Upper lobe of right lung (tissue), 1 donor: ENCODE results near the gene TBC1D21. TPM values are rescaled to one million over a fixed set of nuclear protein-coding genes. Genes with fewer than 3 reads are reported as not detected.
A peak's percentile ranks its signal among the peaks of the same experiment; 100 is the strongest.

Source experiments
- ATAC-seq: fragments of 200-7000 bp; cut with Tn5 transposase; one replicate; pipeline ENCODE4 v1.9.1; 2020; ENCODE audit warnings: mild to moderate bottlenecking, moderate library complexity
- DNase-seq: peaks from one replicate; pipeline ENCODE4 v3.0.0-alpha.2; 2020
- H3K27ac ChIP-seq: fragments of 200-600 bp; one replicate; pipeline ENCODE4 v1.8.0; 2022
- H3K27me3 ChIP-seq: fragments of 200-600 bp; one replicate; pipeline ENCODE4 v1.8.0; 2022; ENCODE audit warnings: mild to moderate bottlenecking
- H3K36me3 ChIP-seq: fragments of 200-600 bp; one replicate; pipeline ENCODE4 v1.8.0; 2022
- H3K4me1 ChIP-seq: fragments of 200-600 bp; one replicate; pipeline ENCODE4 v1.8.0; 2022
- H3K4me3 ChIP-seq: fragments of 200-600 bp; one replicate; pipeline ENCODE4 v1.8.0; 2022; ENCODE audit warnings: mild to moderate bottlenecking
- H3K9me3 ChIP-seq: fragments of 200-600 bp; one replicate; pipeline ENCODE4 v1.8.0; 2022
- CTCF ChIP-seq: fragments of 200-600 bp; IDR thresholded peaks from one replicate; pipeline ENCODE4 v1.8.0; 2022; ENCODE audit warnings: antibody characterized with exemption
- intact Hi-C: fragments of 100-400 bp; cut with DNase I; formaldehyde crosslinking; loops from one replicate; pipeline ENCODE4 v1.11.0; 2022
- total RNA-seq: library from RNA; stranded (reverse); fragmentation: NEBNext Ultra II Directional; extraction: Animal tissue kit (Norgen Biotek cat#: 25700); gene quantifications from one replicate; pipeline ENCODE4 v1.2.1, GENCODE V29; 2021
- donor health status: DM: no; HTN: yes; CAD: no; lungs with severe emphysema.

The TBC1D21 gene
- total RNA-seq, 1 donor from 2014 or later = not detected

- H3K9me3 ChIP-seq = no peaks in the 10 kb centered on the region
- no peak for TF ChIP-seq CTCF
- H3K36me3 ChIP-seq = no peaks in the 10 kb centered on the region
- peaks cover 40% of the 10 kb centered on the region for H3K27me3 ChIP-seq
- H3K27ac ChIP-seq = no peak overlapping the region
- H3K4me1 ChIP-seq = no peaks in the 10 kb centered on the region
- ATAC-seq = no peak
- no peak for DNase-seq
- intact Hi-C loops = no loop called here
- no peak overlapping the region for H3K4me3 ChIP-seq
Measured at GRCh38 chr15:73869216-73869995, 4.0 kb upstream of the TBC1D21 start.

- H3K36me3 ChIP-seq = no peaks in the 10 kb centered on the region
- H3K4me1 ChIP-seq = no peaks in the 10 kb centered on the region
- peaks cover 35% of the 10 kb centered on the region for H3K27me3 ChIP-seq
- DNase-seq = no peak
- H3K9me3 ChIP-seq = no peaks in the 10 kb centered on the region
- peak; percentile 51 for ATAC-seq
- no peak for TF ChIP-seq CTCF
- intact Hi-C loops = no loop called here
- H3K4me3 ChIP-seq = no peak overlapping the region
- H3K27ac ChIP-seq = no peak overlapping the region
Measured at GRCh38 chr15:73870700-73871408, 2.5 kb upstream of the TBC1D21 start.

GRCh38 chr15:73872346-73872745, 1.0 kb upstream of the TBC1D21 start:
- H3K4me3 ChIP-seq = no peak overlapping the region
- no peak for TF ChIP-seq CTCF
- DNase-seq = no peak
- ATAC-seq = no peak
- no peaks in the 10 kb centered on the region for H3K9me3 ChIP-seq
- intact Hi-C loops = no loop called here
- H3K27me3 ChIP-seq = peaks cover 24% of the 10 kb centered on the region
- no peaks in the 10 kb centered on the region for H3K36me3 ChIP-seq
- H3K4me1 ChIP-seq = no peaks in the 10 kb centered on the region
- no peak overlapping the region for H3K27ac ChIP-seq

- H3K4me1 ChIP-seq = no peaks in the 10 kb centered on the region
- no peaks in the 10 kb centered on the region for H3K9me3 ChIP-seq
- H3K27me3 ChIP-seq = peaks cover 19% of the 10 kb centered on the region
- H3K36me3 ChIP-seq = no peaks in the 10 kb centered on the region
- TF ChIP-seq CTCF = peak; percentile 66
- no peak overlapping the region for H3K27ac ChIP-seq
- ATAC-seq (no peak), DNase-seq (no peak)
- intact Hi-C loops = no loop called here
- no peak overlapping the region for H3K4me3 ChIP-seq
Measured at GRCh38 chr15:73873889-73874511, 636 bp downstream of the TBC1D21 start.

GRCh38 chr15:73879426-73879825, 6.1 kb downstream of the TBC1D21 start:
- H3K27ac ChIP-seq = no peak overlapping the region
- DNase-seq (no peak), ATAC-seq (no peak)
- H3K9me3 ChIP-seq = no peaks in the 10 kb centered on the region
- no peaks in the 10 kb centered on the region for H3K36me3 ChIP-seq
- TF ChIP-seq CTCF = no peak
- no peaks in the 10 kb centered on the region for H3K4me1 ChIP-seq
- H3K4me3 ChIP-seq = no peak overlapping the region
- no peaks in the 10 kb centered on the region for H3K27me3 ChIP-seq
- intact Hi-C loops = no loop called here
